ENCODE measurements around the gene DRICH1. TPM values are rescaled to one million over a fixed set of nuclear protein-coding genes. Genes with fewer than 3 reads are reported as not detected.
"Not testable (repeated sequence)": the region's sequence is repeated elsewhere in the genome, so short reads cannot be mapped to it uniquely, and the experiment has no call there.

Gene DRICH1
- total RNA-seq, 1 experiment from 2014 or later = 0.26 TPM

GRCh38 chr22:23670378-23671295 lies 38.5 kb upstream of the DRICH1 start:
- Mint-ChIP-seq H3K4me3 (no peak overlapping the region), H3K9me3 (peaks cover 2% of the 10 kb centered on the region), H3K27ac (no peak overlapping the region), H3K4me1 (peaks cover 17% of the 10 kb centered on the region), H3K36me3 (peaks cover 12% of the 10 kb centered on the region), H3K27me3 (ENCODE audit: low read depth) (no peaks in the 10 kb centered on the region)
- no peak for ATAC-seq
- ChIA-PET POLR2A (no interaction called here), CTCF (no interaction called here)
- TF ChIP-seq NR1H2 (CRISPR knock-in tag; IDR thresholded peaks at IDR 0.05) (no peak), PRRX2 (CRISPR knock-in tag; IDR thresholded peaks at IDR 0.05) (no peak), TEAD1 (CRISPR knock-in tag; IDR thresholded peaks at IDR 0.05) (no peak)
- DNase-seq (ENCODE audit: low spot score) = no peak

DNA sequence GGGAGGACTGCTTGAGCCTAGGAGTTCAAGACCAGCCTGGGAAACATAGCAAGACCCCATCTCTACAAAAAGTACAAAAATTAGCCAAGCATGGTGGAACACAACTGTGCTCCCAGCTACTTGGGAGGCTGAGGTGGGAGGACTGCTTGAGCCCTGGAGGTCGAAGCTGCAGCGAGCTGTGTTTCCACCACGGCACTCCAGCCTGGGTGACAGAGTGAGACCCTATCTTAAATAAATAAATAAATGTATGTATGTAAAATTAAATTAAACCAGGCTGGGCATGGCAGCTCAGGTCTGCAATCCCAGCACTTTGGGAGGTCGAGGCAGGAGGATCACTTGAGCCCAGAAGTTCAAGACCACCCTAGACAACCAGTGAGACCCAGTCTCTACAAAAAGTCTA lies 28.3 kb upstream of the DRICH1 start:
- H3K4me1 Mint-ChIP-seq; H3K27me3 Mint-ChIP-seq (ENCODE audit: low read depth); POLR2A ChIA-PET; H3K4me3 Mint-ChIP-seq; H3K27ac Mint-ChIP-seq; DNase-seq (ENCODE audit: low spot score); ATAC-seq: not testable (repeated sequence)
- CTCF ChIA-PET = interaction anchor here (1.0 kb wide), 1 partner anchor 110 kb away, joined by 3 read pairs; no protein-coding TSS in a partner anchor
- peaks cover 58% of the 10 kb centered on the region for H3K36me3 Mint-ChIP-seq
- H3K9me3 Mint-ChIP-seq = peaks cover 32% of the 10 kb centered on the region

DNA sequence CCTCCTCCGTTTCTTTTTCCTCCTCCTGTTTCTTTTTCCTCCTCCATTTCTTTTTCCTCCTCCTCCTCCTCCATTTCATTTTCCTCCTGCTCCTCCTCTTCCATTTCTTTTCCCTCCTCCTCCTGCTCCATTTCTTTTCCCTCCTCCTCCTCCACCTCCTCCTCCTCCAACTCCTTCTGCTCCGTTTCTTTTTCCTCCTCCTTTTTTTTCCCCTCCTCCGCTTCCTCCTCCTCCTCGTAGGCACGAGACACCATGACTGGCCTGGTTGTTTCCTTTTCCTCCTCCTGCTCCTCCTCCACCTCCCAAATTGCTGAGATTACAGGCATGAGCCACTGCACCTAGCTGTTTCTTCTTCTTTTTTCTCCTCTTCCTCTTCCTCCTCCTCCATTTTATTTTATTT lies 25.6 kb upstream of the DRICH1 start:
- POLR2A ChIA-PET = no interaction called here
- ATAC-seq (no peak), DNase-seq (ENCODE audit: low spot score) (no peak)
- no peaks in the 10 kb centered on the region for H3K27me3 Mint-ChIP-seq (ENCODE audit: low read depth)
- H3K9me3 Mint-ChIP-seq = peaks cover 11% of the 10 kb centered on the region
- no peak overlapping the region for H3K27ac Mint-ChIP-seq
- no peaks in the 10 kb centered on the region for H3K4me1 Mint-ChIP-seq
- no peak for TF ChIP-seq GRHL2 (CRISPR knock-in tag; IDR thresholded peaks at IDR 0.05; ENCODE audit: insufficient replicate concordance, severe bottlenecking)
- TF ChIP-seq RELA (CRISPR knock-in tag; IDR thresholded peaks at IDR 0.05; ENCODE audit: borderline replicate concordance) = no peak
- no peak for TF ChIP-seq ZNF416 (CRISPR knock-in tag; IDR thresholded peaks at IDR 0.05)
- TF ChIP-seq PRRX2 (CRISPR knock-in tag; IDR thresholded peaks at IDR 0.05) = no peak
- no peak for TF ChIP-seq CTCF (IDR thresholded peaks at IDR 0.05)
- TF ChIP-seq, protein P1, sequence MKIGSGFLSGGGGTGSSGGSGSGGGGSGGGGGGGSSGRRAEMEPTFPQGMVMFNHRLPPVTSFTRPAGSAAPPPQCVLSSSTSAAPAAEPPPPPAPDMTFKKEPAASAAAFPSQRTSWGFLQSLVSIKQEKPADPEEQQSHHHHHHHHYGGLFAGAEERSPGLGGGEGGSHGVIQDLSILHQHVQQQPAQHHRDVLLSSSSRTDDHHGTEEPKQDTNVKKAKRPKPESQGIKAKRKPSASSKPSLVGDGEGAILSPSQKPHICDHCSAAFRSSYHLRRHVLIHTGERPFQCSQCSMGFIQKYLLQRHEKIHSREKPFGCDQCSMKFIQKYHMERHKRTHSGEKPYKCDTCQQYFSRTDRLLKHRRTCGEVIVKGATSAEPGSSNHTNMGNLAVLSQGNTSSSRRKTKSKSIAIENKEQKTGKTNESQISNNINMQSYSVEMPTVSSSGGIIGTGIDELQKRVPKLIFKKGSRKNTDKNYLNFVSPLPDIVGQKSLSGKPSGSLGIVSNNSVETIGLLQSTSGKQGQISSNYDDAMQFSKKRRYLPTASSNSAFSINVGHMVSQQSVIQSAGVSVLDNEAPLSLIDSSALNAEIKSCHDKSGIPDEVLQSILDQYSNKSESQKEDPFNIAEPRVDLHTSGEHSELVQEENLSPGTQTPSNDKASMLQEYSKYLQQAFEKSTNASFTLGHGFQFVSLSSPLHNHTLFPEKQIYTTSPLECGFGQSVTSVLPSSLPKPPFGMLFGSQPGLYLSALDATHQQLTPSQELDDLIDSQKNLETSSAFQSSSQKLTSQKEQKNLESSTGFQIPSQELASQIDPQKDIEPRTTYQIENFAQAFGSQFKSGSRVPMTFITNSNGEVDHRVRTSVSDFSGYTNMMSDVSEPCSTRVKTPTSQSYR (CRISPR knock-in tag; IDR thresholded peaks at IDR 0.05) = no peak
- no peak for TF ChIP-seq HMGXB4 (CRISPR knock-in tag; IDR thresholded peaks at IDR 0.05)
- TF ChIP-seq SOX15 (CRISPR knock-in tag; IDR thresholded peaks at IDR 0.05) = no peak
- TF ChIP-seq, protein P2, sequence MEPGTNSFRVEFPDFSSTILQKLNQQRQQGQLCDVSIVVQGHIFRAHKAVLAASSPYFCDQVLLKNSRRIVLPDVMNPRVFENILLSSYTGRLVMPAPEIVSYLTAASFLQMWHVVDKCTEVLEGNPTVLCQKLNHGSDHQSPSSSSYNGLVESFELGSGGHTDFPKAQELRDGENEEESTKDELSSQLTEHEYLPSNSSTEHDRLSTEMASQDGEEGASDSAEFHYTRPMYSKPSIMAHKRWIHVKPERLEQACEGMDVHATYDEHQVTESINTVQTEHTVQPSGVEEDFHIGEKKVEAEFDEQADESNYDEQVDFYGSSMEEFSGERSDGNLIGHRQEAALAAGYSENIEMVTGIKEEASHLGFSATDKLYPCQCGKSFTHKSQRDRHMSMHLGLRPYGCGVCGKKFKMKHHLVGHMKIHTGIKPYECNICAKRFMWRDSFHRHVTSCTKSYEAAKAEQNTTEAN (CRISPR knock-in tag; IDR thresholded peaks at IDR 0.05) = no peak
- TF ChIP-seq, protein P3, sequence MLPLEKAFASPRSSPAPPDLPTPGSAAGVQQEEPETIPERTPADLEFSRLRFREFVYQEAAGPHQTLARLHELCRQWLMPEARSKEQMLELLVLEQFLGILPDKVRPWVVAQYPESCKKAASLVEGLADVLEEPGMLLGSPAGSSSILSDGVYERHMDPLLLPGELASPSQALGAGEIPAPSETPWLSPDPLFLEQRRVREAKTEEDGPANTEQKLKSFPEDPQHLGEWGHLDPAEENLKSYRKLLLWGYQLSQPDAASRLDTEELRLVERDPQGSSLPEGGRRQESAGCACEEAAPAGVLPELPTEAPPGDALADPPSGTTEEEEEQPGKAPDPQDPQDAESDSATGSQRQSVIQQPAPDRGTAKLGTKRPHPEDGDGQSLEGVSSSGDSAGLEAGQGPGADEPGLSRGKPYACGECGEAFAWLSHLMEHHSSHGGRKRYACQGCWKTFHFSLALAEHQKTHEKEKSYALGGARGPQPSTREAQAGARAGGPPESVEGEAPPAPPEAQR (CRISPR knock-in tag; IDR thresholded peaks at IDR 0.05) = no peak
- no peak for TF ChIP-seq SMAD4 (CRISPR knock-in tag; IDR thresholded peaks at IDR 0.05)
- TF ChIP-seq IRF1 (CRISPR knock-in tag; IDR thresholded peaks at IDR 0.05) = no peak
- TF ChIP-seq, protein P4, sequence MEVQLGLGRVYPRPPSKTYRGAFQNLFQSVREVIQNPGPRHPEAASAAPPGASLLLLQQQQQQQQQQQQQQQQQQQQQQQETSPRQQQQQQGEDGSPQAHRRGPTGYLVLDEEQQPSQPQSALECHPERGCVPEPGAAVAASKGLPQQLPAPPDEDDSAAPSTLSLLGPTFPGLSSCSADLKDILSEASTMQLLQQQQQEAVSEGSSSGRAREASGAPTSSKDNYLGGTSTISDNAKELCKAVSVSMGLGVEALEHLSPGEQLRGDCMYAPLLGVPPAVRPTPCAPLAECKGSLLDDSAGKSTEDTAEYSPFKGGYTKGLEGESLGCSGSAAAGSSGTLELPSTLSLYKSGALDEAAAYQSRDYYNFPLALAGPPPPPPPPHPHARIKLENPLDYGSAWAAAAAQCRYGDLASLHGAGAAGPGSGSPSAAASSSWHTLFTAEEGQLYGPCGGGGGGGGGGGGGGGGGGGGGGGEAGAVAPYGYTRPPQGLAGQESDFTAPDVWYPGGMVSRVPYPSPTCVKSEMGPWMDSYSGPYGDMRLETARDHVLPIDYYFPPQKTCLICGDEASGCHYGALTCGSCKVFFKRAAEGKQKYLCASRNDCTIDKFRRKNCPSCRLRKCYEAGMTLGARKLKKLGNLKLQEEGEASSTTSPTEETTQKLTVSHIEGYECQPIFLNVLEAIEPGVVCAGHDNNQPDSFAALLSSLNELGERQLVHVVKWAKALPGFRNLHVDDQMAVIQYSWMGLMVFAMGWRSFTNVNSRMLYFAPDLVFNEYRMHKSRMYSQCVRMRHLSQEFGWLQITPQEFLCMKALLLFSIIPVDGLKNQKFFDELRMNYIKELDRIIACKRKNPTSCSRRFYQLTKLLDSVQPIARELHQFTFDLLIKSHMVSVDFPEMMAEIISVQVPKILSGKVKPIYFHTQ (CRISPR knock-in tag; IDR thresholded peaks at IDR 0.05) = no peak
- TF ChIP-seq GABPB1 (CRISPR knock-in tag; IDR thresholded peaks at IDR 0.05) = no peak
- CTCF ChIA-PET = no interaction called here
- H3K36me3 Mint-ChIP-seq = peaks cover 35% of the 10 kb centered on the region
- no peak overlapping the region for H3K4me3 Mint-ChIP-seq
